OCI-LY7 (cell line): ENCODE results near the gene DLGAP4. TPM values are rescaled to one million over a fixed set of nuclear protein-coding genes. Genes with fewer than 3 reads are reported as not detected.

Experiments used
- BruUV-seq: library from RNA; stranded (reverse); fragments of 400-500 nt; replicated peaks from 2 replicates; lab custom pipeline; 2021; lab: Mats Ljungman, UMichigan
- CTCF ChIA-PET: fragments of 300-600 bp; sonication (Branson Sonifier 250); formaldehyde crosslinking; loops from one replicate; lab custom pipeline; 2022; ENCODE audit warnings: antibody characterized with exemption; ENCODE audit not compliant: unreplicated experiment; lab: Charles Lee
- POLR2A ChIA-PET: fragments of 300-600 bp; sonication (Branson Sonifier 250); formaldehyde crosslinking; loops from one replicate; lab custom pipeline; 2022; ENCODE audit warnings: antibody characterized with exemption; lab: Charles Lee
- DNase-seq: peaks from one replicate; pipeline ENCODE4 v3.0.0-alpha.2; 2015; ENCODE audit warnings: low spot score
- H2AFZ ChIP-seq: fragments of 200-600 bp; sonication (generic), shearing (Covaris generic); 2 replicates; pipeline ENCODE4 v1.6.1; 2014; ENCODE audit warnings: mild to moderate bottlenecking, antibody characterized with exemption, low read length, moderate library complexity
- H3K27ac ChIP-seq: fragments of 200-600 bp; sonication (generic); 2 replicates; pipeline ENCODE4 v1.5.1; 2014; ENCODE audit warnings: mixed run types, low read depth, mild to moderate bottlenecking, moderate library complexity, low read length, inconsistent platforms; ENCODE audit not compliant: poor library complexity, severe bottlenecking
- H3K36me3 ChIP-seq: fragments of 200-600 bp; sonication (generic); 2 replicates; pipeline ENCODE4 v1.6.1; 2014; ENCODE audit warnings: mild to moderate bottlenecking, antibody characterized with exemption, low read length, moderate library complexity, mixed read lengths; ENCODE audit not compliant: insufficient read depth
- H3K4me1 ChIP-seq: fragments of 200-600 bp; sonication (generic); 2 replicates; pipeline ENCODE4 v1.5.1; 2014; ENCODE audit warnings: mild to moderate bottlenecking, low read length; ENCODE audit not compliant: insufficient read depth, poor library complexity, severe bottlenecking
- H3K4me2 ChIP-seq: fragments of 200-600 bp; sonication (generic); 2 replicates; pipeline ENCODE4 v1.6.1; 2014; ENCODE audit warnings: mild to moderate bottlenecking, low read length
- H3K4me3 ChIP-seq: fragments of 200-600 bp; sonication (generic); 2 replicates; pipeline ENCODE4 v1.5.1; 2014; ENCODE audit warnings: mild to moderate bottlenecking, low read depth, low read length; ENCODE audit not compliant: poor library complexity, severe bottlenecking
- H3K79me2 ChIP-seq: fragments of 200-600 bp; sonication (generic); 2 replicates; pipeline ENCODE4 v1.6.1; 2016; ENCODE audit warnings: low read depth, mild to moderate bottlenecking, low read length, moderate library complexity, mixed read lengths; ENCODE audit not compliant: insufficient read depth
- H3K9me2 ChIP-seq: fragments of 200-600 bp; sonication (generic); 2 replicates; pipeline ENCODE4 v1.6.1; 2016; ENCODE audit warnings: mild to moderate bottlenecking, low read length, mixed read lengths; ENCODE audit not compliant: insufficient read depth
- H3K9me3 ChIP-seq: fragments of 200-600 bp; sonication (generic); 2 replicates; pipeline ENCODE4 v1.6.1; 2014; ENCODE audit warnings: mild to moderate bottlenecking, mixed run types, low read length, mixed read lengths
- H4K20me1 ChIP-seq: fragments of 200-600 bp; sonication (generic); 2 replicates; pipeline ENCODE4 v1.6.1; 2014; ENCODE audit warnings: mild to moderate bottlenecking, antibody characterized with exemption, low read length, moderate library complexity, mixed read lengths; ENCODE audit not compliant: insufficient read depth
- EZH2phosphoT487 ChIP-seq: fragments of 200-600 bp; sonication (generic); IDR thresholded peaks from 2 replicates; pipeline ENCODE4 v1.6.1; 2018; ENCODE audit warnings: low read depth, borderline replicate concordance, mild to moderate bottlenecking, mixed run types, antibody characterized with exemption, low read length, moderate library complexity, mixed read lengths
- intact Hi-C: fragments of 100-400 bp; cut with micrococcal nuclease; formaldehyde crosslinking; loops from one replicate; pipeline ENCODE4 v1.10.0; 2022; ENCODE audit not compliant: unreplicated experiment
- total RNA-seq, 2 experiments: library from RNA; depleted of rRNA in 1 of 2; stranded (reverse); fragments of >200 nt in 1 of 2; shearing (Covaris generic) in 1 of 2; gene quantifications; 2 replicates each; pipeline ENCODE4 v1.2.3, GENCODE V29; 2014 to 2022
- TF ChIP-seq, protein P1 (sequence below): fragments of 200-600 bp; sonication (generic); conservative IDR thresholded peaks from 2 replicates; pipeline ENCODE4 v1.5.1; 2014; ENCODE audit warnings: mild to moderate bottlenecking, antibody characterized with exemption, low read length, moderate library complexity, mixed read lengths

DLGAP4 gene
- total RNA-seq, 2 experiments from 2014 or later = 7.7 to 41.6 TPM

DNA sequence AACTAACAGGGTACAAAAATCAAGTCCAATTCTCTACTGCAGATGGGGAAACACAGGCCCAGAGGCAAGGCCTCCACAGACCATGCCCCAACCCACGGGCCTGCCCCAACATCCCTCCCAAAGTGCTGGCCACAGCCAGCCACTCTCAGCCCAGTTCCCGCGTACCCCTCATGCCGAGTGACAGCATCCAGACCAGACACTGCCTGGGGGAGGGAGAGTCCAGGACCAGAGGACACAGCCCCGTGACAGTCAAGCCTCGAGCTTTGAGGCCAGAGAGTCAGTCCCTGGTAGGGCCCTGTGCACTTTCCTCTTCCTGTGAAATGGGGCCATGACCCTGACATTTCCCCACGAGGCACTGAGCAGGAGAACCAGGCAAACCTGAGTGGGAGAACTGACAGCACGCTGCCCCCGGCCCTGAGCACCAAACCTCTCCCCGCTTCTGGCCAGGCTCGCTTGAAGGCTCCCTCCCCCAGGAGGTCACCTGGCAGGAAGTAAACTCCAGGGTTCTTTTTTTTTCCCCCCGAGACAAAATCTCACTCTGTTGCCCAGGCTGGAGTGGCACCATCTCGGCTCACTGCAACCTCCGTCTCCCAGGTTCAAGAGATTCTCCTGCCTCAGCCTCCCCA is 240.1 kb downstream of the DLGAP4 start:
- BruUV-seq = no TSS peak
- Histone ChIP-seq H3K36me3 (no peaks in the 10 kb centered on the region), H3K9me2 (no peaks in the 10 kb centered on the region), H3K79me2 (no peaks in the 10 kb centered on the region), H3K4me1 (no peaks in the 10 kb centered on the region), H3K4me2 (no peak overlapping the region), H3K4me3 (no peak overlapping the region), H3K27ac (no peak overlapping the region), H3K9me3 (no peaks in the 10 kb centered on the region), H2AFZ (no peak overlapping the region), H4K20me1 (no peaks in the 10 kb centered on the region)
- intact Hi-C loops = no loop called here
- no peak for DNase-seq
- POLR2A ChIA-PET = interaction anchor here (0.5 kb wide), 1 partner anchor 456 kb away, joined by 3 read pairs; no protein-coding TSS in a partner anchor
- CTCF ChIA-PET = no interaction called here
- no peak for TF ChIP-seq EZH2phosphoT487
- TF ChIP-seq, protein P1, sequence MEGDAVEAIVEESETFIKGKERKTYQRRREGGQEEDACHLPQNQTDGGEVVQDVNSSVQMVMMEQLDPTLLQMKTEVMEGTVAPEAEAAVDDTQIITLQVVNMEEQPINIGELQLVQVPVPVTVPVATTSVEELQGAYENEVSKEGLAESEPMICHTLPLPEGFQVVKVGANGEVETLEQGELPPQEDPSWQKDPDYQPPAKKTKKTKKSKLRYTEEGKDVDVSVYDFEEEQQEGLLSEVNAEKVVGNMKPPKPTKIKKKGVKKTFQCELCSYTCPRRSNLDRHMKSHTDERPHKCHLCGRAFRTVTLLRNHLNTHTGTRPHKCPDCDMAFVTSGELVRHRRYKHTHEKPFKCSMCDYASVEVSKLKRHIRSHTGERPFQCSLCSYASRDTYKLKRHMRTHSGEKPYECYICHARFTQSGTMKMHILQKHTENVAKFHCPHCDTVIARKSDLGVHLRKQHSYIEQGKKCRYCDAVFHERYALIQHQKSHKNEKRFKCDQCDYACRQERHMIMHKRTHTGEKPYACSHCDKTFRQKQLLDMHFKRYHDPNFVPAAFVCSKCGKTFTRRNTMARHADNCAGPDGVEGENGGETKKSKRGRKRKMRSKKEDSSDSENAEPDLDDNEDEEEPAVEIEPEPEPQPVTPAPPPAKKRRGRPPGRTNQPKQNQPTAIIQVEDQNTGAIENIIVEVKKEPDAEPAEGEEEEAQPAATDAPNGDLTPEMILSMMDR = no peak

DNA sequence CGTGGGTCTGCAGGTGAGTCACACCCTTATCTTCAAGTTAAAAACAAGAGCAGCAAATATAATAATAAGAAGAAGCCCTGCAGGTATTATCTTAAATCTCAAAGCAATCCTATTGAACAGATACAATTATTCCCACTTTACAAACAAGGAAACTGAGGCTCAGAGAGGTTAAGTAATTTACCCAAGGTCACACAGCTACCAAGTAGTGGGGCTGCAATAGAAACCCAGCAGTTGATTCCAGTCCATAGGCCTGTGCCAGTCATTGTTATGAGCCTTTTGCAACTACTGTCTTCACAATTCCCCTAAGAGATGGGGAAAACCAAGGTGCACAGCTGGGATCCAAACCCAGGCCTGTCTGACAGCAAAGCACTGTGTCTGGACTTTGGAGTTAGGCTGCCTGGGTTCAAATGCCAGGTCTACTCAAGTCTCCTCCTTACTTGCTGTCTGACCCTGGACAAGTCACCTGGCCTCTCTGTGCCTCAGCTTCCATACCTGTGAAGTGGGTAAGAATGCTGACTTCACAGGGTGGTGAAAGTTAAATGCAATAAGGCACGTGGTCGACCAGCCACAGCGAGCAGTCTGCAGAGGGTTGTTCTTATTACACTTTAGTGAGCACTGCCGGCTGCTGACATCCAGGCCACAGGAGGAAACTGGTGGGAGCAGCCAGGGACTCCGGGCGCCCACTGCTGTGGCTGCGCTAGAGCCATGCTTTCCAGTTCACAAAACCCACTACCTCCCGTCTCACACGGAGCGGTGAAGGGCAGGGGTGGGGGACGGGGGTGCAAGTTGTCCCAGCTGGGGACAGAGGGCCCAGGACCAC is 241.3 kb downstream of the DLGAP4 start:
- no peak for TF ChIP-seq EZH2phosphoT487
- TF ChIP-seq, protein P1 = no peak
- ChIA-PET POLR2A (interaction anchor here (0.5 kb wide), 1 partner anchor 454 kb away, joined by 3 read pairs; no protein-coding TSS in a partner anchor), CTCF (no interaction called here)
- Histone ChIP-seq H3K4me1 (no peaks in the 10 kb centered on the region), H4K20me1 (no peaks in the 10 kb centered on the region), H3K4me2 (no peak overlapping the region), H3K4me3 (no peak overlapping the region), H3K27ac (no peak overlapping the region), H3K9me2 (no peaks in the 10 kb centered on the region), H2AFZ (no peak overlapping the region), H3K79me2 (no peaks in the 10 kb centered on the region), H3K36me3 (no peaks in the 10 kb centered on the region), H3K9me3 (no peaks in the 10 kb centered on the region)
- intact Hi-C loops = no loop called here
- no TSS peak for BruUV-seq
- DNase-seq = no peak

DNA sequence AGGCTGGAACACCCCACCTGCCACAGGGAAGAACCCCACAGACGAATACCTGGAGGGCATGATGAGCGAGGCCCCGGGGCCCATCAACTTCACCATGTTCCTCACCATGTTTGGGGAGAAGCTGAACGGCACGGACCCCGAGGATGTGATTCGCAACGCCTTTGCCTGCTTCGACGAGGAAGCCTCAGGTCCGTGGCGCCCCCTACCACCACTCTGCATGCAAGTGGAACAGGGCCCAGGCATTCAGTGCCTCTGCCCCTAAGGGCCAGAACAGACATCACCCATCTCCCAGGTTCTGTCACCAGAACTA is 241.8 kb downstream of the DLGAP4 start:
- BruUV-seq = no TSS peak
- Histone ChIP-seq H3K9me2 (no peaks in the 10 kb centered on the region), H3K4me3 (no peak overlapping the region), H2AFZ (no peak overlapping the region), H3K4me2 (no peak overlapping the region), H3K36me3 (no peaks in the 10 kb centered on the region), H4K20me1 (no peaks in the 10 kb centered on the region), H3K79me2 (no peaks in the 10 kb centered on the region), H3K27ac (no peak overlapping the region), H3K4me1 (peaks cover 3% of the 10 kb centered on the region), H3K9me3 (no peaks in the 10 kb centered on the region)
- POLR2A ChIA-PET = no interaction called here
- TF ChIP-seq EZH2phosphoT487 = no peak
- TF ChIP-seq, protein P1 = peak; percentile 55
- CTCF ChIA-PET = no interaction called here
- intact Hi-C loops = no loop called here
- DNase-seq = peak; percentile 29
